GM12891 (cell line): ENCODE data around the gene TPGS1.

Experiments used
- PAX5 ChIP-seq: IDR thresholded peaks from 2 replicates; pipeline ENCODE4 v1.6.1; 2011; ENCODE audit warnings: low read length, moderate library complexity, mild to moderate bottlenecking; ENCODE audit not compliant: insufficient read depth, severe bottlenecking
- POLR2A ChIP-seq: IDR thresholded peaks from 2 replicates; pipeline ENCODE4 v1.6.1; 2011; ENCODE audit warnings: low read depth, low read length, control low read depth
- POLR2AphosphoS5 ChIP-seq: IDR thresholded peaks from 2 replicates; pipeline ENCODE4 v1.6.1; 2011; ENCODE audit warnings: low read depth, low read length, control low read depth
- POU2F2 ChIP-seq: IDR thresholded peaks from 2 replicates; pipeline ENCODE4 v1.6.1; 2011; ENCODE audit warnings: low read depth, mild to moderate bottlenecking, control low read depth, low read length, moderate library complexity
- SPI1 ChIP-seq: IDR thresholded peaks from 2 replicates; pipeline ENCODE4 v1.6.1; 2011; ENCODE audit warnings: low read depth, low read length, control low read depth
- TAF1 ChIP-seq: IDR thresholded peaks from 2 replicates; pipeline ENCODE4 v1.6.1; 2011; ENCODE audit warnings: low read depth, low read length, control low read depth

GRCh38 chr19:513368-514165, 6.3 kb downstream of the TPGS1 start:
- no peak for TF ChIP-seq POLR2A
- no peak for TF ChIP-seq POLR2AphosphoS5
- no peak for TF ChIP-seq TAF1
- TF ChIP-seq POU2F2, result no peak
- TF ChIP-seq SPI1, result no peak
- TF ChIP-seq PAX5, result no peak
